ENCODE data around the gene KMO.

DNA sequence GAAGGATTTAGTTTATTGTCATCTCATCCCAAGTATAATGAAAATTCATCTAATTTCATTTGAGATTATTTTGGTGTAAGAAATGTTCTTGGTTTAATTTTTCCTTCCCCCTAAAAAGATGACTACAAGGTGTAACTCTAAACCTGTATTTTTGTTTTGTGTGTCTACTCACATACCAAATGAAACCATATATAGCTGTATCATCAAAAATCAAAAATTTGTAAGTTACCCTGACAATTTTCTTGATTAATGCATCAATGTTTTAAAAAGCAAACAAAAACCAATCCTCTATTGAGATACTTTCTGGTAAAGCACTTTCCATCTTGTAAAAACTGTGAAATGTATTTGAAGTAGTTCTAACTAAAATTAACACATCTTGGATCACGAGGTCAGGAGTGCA, 43.4 kb upstream of the KMO start:
- TF ChIP-seq, protein P1, sequence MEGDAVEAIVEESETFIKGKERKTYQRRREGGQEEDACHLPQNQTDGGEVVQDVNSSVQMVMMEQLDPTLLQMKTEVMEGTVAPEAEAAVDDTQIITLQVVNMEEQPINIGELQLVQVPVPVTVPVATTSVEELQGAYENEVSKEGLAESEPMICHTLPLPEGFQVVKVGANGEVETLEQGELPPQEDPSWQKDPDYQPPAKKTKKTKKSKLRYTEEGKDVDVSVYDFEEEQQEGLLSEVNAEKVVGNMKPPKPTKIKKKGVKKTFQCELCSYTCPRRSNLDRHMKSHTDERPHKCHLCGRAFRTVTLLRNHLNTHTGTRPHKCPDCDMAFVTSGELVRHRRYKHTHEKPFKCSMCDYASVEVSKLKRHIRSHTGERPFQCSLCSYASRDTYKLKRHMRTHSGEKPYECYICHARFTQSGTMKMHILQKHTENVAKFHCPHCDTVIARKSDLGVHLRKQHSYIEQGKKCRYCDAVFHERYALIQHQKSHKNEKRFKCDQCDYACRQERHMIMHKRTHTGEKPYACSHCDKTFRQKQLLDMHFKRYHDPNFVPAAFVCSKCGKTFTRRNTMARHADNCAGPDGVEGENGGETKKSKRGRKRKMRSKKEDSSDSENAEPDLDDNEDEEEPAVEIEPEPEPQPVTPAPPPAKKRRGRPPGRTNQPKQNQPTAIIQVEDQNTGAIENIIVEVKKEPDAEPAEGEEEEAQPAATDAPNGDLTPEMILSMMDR (IDR thresholded peaks at IDR 0.05), result no peak
- TF ChIP-seq ZFX (IDR thresholded peaks at IDR 0.05; ENCODE audit: borderline replicate concordance), result no peak

All from 22Rv1 (cell line).